Trophoblast cell (in vitro differentiated cells and primary cell): ENCODE data around the gene RSPO3.

ENCODE experiments used
- DNase-seq, 2 donors: peaks; one replicate each; pipeline ENCODE4 v3.0.0-alpha.2; 2016
- H2AFZ ChIP-seq: 2 replicates; pipeline ENCODE4 v1.6.1; 2013; ENCODE audit warnings: low read length, moderate library complexity, mild to moderate bottlenecking; ENCODE audit not compliant: insufficient read depth, poor library complexity
- H2AK5ac ChIP-seq: 2 replicates; pipeline ENCODE4 v1.6.1; 2013; ENCODE audit warnings: mild to moderate bottlenecking, low read length
- H2BK120ac ChIP-seq: 2 replicates; pipeline ENCODE4 v1.6.1; 2013; ENCODE audit warnings: low read length, mild to moderate bottlenecking, moderate library complexity; ENCODE audit not compliant: insufficient read depth, poor library complexity
- H2BK12ac ChIP-seq: 2 replicates; pipeline ENCODE4 v1.6.1; 2013; ENCODE audit warnings: mild to moderate bottlenecking, low read length, moderate library complexity
- H2BK5ac ChIP-seq: 2 replicates; pipeline ENCODE4 v1.6.1; 2013; ENCODE audit warnings: low read length, low read depth, moderate library complexity, mild to moderate bottlenecking; ENCODE audit not compliant: poor library complexity
- H3K14ac ChIP-seq: 2 replicates; pipeline ENCODE4 v1.6.1; 2013; ENCODE audit warnings: mild to moderate bottlenecking, low read length
- H3K18ac ChIP-seq: 2 replicates; pipeline ENCODE4 v1.6.1; 2013; ENCODE audit warnings: mild to moderate bottlenecking, low read length
- H3K23ac ChIP-seq: 2 replicates; pipeline ENCODE4 v1.6.1; 2013; ENCODE audit warnings: low read length
- H3K27ac ChIP-seq: 2 replicates; pipeline ENCODE4 v1.5.1; 2013; ENCODE audit warnings: low read depth, mild to moderate bottlenecking, inconsistent platforms, low read length, moderate library complexity
- H3K27me3 ChIP-seq: 2 replicates; pipeline ENCODE4 v1.6.1; 2013; ENCODE audit warnings: inconsistent platforms, mild to moderate bottlenecking, low read length, moderate library complexity; ENCODE audit not compliant: insufficient read depth
- H3K36me3 ChIP-seq, 2 experiments: 1 replicate in 1 of 2; 2 replicates in 1 of 2; pipeline ENCODE4 v1.6.1; 2013; ENCODE audit warnings: low read length in 2 of 2, mild to moderate bottlenecking in 2 of 2, moderate library complexity in 1 of 2; ENCODE audit not compliant: insufficient read depth in 2 of 2, control insufficient read depth in 1 of 2
- H3K4ac ChIP-seq: 2 replicates; pipeline ENCODE4 v1.6.1; 2013; ENCODE audit warnings: low read depth, mild to moderate bottlenecking, low read length, moderate library complexity
- H3K4me1 ChIP-seq, 2 experiments: 1 replicate in 1 of 2; 2 replicates in 1 of 2; pipeline ENCODE4 v1.6.1; 2013; ENCODE audit warnings: low read length in 2 of 2, mild to moderate bottlenecking in 2 of 2, moderate library complexity in 1 of 2; ENCODE audit not compliant: insufficient read depth in 2 of 2, control insufficient read depth in 1 of 2
- H3K4me2 ChIP-seq: 2 replicates; pipeline ENCODE4 v1.6.1; 2013; ENCODE audit warnings: inconsistent platforms, mild to moderate bottlenecking, low read length, moderate library complexity
- H3K4me3 ChIP-seq: 2 replicates; pipeline ENCODE4 v1.5.1; 2013; ENCODE audit warnings: mild to moderate bottlenecking, low read depth, low read length, inconsistent platforms
- H3K79me1 ChIP-seq: one replicate; pipeline ENCODE4 v1.6.1; 2013; ENCODE audit warnings: low read length
- H3K79me2 ChIP-seq: 2 replicates; pipeline ENCODE4 v1.6.1; 2013; ENCODE audit warnings: low read length, mild to moderate bottlenecking; ENCODE audit not compliant: control insufficient read depth, insufficient read depth, poor library complexity
- H3K9ac ChIP-seq: 2 replicates; pipeline ENCODE4 v1.6.1; 2013; ENCODE audit warnings: mild to moderate bottlenecking, low read length
- H3K9me3 ChIP-seq: 2 replicates; pipeline ENCODE4 v1.6.1; 2013; ENCODE audit warnings: low read depth, mild to moderate bottlenecking, control low read depth, inconsistent platforms, low read length; ENCODE audit not compliant: insufficient read depth
- H4K12ac ChIP-seq: 2 replicates; pipeline ENCODE4 v1.6.1; 2013; ENCODE audit warnings: low read depth, mild to moderate bottlenecking, low read length, moderate library complexity
- H4K8ac ChIP-seq: 2 replicates; pipeline ENCODE4 v1.6.1; 2013; ENCODE audit warnings: low read depth, mild to moderate bottlenecking, low read length, moderate library complexity
- H4K91ac ChIP-seq: one replicate; pipeline ENCODE4 v1.6.1; 2013; ENCODE audit warnings: low read depth, mild to moderate bottlenecking, low read length, moderate library complexity
- WGBS: extraction: QIAGEN DNeasy Blood & Tissue Kit; methylation state at CpG from one replicate; pipeline ENCODE4 v1.1.7; 2013; ENCODE audit warnings: missing lambda C conversion rate; ENCODE audit not compliant: insufficient read length, insufficient coverage; ENCODE audit errors: extremely low coverage; 5-methylcytosine and 5-hydroxymethylcytosine counted together

Gene RSPO3

DNA sequence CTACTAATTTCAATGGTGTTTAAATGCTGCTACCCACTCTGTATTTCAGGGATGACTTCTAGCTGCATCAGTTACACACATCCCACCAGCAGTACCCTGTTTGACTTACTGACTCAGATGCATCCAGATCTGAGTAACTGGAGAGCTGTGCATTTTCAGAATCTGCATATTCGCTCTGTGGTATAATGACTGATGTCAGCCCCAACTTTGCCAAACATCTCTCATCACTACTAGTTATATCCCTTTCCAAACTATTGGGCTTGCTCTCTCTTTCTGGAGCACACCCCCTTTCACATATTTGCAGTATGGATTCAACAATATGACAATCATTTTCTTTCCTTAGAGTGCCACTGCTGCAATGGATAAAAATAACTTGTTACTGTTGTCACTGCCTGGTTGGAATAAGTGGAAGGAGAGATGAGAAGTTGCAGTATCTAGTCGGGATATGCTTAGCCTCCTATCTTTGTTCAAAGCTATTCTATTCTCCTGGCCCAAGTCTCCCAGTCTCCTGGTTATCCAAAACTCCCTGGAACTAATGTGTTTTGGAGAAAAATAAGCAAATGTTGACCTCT is 3.3 kb upstream of the RSPO3 start:
- H2BK5ac ChIP-seq = no peak overlapping the region
- H3K36me3 ChIP-seq = no peaks in the 10 kb centered on the region
- DNase-seq = no peak
- H2BK120ac ChIP-seq = no peak overlapping the region
- no peak overlapping the region for H3K18ac ChIP-seq
- peaks cover 5 to 8% of the 10 kb centered on the region in 2 experiments for H3K4me1 ChIP-seq
- H3K4me3 ChIP-seq = no peak overlapping the region
- H3K4ac ChIP-seq = no peak overlapping the region
- no peaks in the 10 kb centered on the region for H3K79me1 ChIP-seq
- no peak overlapping the region for H3K27ac ChIP-seq
- H3K4me2 ChIP-seq = no peak overlapping the region
- H2AFZ ChIP-seq = no peak overlapping the region
- H3K9ac ChIP-seq = no peak overlapping the region
- H3K23ac ChIP-seq = no peak overlapping the region
- H3K79me2 ChIP-seq = no peaks in the 10 kb centered on the region
- no peak overlapping the region for H4K91ac ChIP-seq
- H4K12ac ChIP-seq = no peak overlapping the region
- H3K27me3 ChIP-seq = peaks cover 34% of the 10 kb centered on the region
- no peaks in the 10 kb centered on the region for H3K9me3 ChIP-seq
- no peak overlapping the region for H3K14ac ChIP-seq
- WGBS = no CpG with 5 or more reads among the region's 2 CpGs
- no peak overlapping the region for H2AK5ac ChIP-seq
- H2BK12ac ChIP-seq = no peak overlapping the region
- no peak overlapping the region for H4K8ac ChIP-seq

DNA sequence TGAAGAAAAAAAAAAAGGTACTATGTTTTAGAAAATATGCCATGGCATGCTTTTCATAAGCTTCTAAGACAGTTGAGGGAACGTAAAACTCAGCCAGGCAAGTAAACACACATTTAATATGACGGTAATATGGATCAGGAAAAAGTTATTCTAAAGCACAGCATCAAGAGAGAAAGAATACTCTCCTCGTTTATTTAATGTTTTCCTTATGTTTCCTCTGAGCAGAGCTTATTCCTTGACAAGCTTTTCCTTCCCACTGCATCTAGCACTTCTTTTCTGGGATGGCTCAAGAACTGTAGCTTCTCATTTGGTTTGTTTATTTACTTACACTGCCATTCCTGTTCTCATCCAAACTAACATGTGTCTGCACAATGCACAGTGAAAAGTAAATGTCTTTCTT is 2.7 kb upstream of the RSPO3 start:
- Histone ChIP-seq H3K79me1 (no peaks in the 10 kb centered on the region), H2AK5ac (no peak overlapping the region), H3K4me1 (peaks cover 5 to 11% of the 10 kb centered on the region in 2 experiments), H2BK12ac (no peak overlapping the region), H3K18ac (no peak overlapping the region), H3K27me3 (peaks cover 39% of the 10 kb centered on the region), H3K79me2 (no peaks in the 10 kb centered on the region), H4K91ac (no peak overlapping the region), H3K27ac (no peak overlapping the region), H3K36me3 (no peaks in the 10 kb centered on the region), H3K4me3 (no peak overlapping the region), H4K12ac (no peak overlapping the region), H2BK120ac (no peak overlapping the region), H2BK5ac (no peak overlapping the region), H3K14ac (no peak overlapping the region), H3K4me2 (no peak overlapping the region), H3K4ac (no peak overlapping the region), H3K9me3 (no peaks in the 10 kb centered on the region), H3K9ac (no peak overlapping the region), H3K23ac (no peak overlapping the region), H2AFZ (no peak overlapping the region), H4K8ac (no peak overlapping the region)
- WGBS = no CpG with 5 or more reads among the region's 3 CpGs
- no peak for DNase-seq

DNA sequence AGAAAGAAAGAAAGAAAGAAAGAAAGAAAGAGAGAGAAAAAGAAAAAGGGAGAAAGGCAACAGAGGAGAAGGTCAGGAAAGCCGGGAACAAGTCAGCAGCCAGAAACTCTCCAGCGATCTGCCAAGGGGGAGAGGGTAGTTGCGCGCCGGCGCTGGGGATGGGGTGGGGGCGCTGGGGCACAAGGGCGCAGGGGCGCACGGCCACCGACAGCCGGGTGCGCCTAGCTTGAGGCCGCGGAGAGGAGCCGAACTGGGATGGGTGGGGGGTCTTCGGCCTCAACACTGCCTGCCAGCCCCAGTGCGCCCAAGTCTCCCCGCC is 533 bp upstream of the RSPO3 start:
- Histone ChIP-seq H3K14ac (no peak overlapping the region), H2AFZ (peak overlapping the region; percentile 8), H3K18ac (no peak overlapping the region), H3K23ac (no peak overlapping the region), H3K9ac (no peak overlapping the region), H2BK120ac (no peak overlapping the region), H3K9me3 (no peaks in the 10 kb centered on the region), H3K79me2 (no peaks in the 10 kb centered on the region), H4K12ac (no peak overlapping the region), H3K4me1 (peaks cover 5 to 11% of the 10 kb centered on the region in 2 experiments), H3K4me3 (peak overlapping the region; percentile 28), H4K8ac (no peak overlapping the region), H3K27ac (no peak overlapping the region), H3K79me1 (no peaks in the 10 kb centered on the region), H3K27me3 (peaks cover 44% of the 10 kb centered on the region), H3K4me2 (peak overlapping the region; percentile 93), H2BK12ac (no peak overlapping the region), H2BK5ac (no peak overlapping the region), H3K4ac (no peak overlapping the region), H4K91ac (no peak overlapping the region), H2AK5ac (no peak overlapping the region), H3K36me3 (no peaks in the 10 kb centered on the region)
- no peak for DNase-seq
- WGBS = no CpG with 5 or more reads among the region's 19 CpGs

DNA sequence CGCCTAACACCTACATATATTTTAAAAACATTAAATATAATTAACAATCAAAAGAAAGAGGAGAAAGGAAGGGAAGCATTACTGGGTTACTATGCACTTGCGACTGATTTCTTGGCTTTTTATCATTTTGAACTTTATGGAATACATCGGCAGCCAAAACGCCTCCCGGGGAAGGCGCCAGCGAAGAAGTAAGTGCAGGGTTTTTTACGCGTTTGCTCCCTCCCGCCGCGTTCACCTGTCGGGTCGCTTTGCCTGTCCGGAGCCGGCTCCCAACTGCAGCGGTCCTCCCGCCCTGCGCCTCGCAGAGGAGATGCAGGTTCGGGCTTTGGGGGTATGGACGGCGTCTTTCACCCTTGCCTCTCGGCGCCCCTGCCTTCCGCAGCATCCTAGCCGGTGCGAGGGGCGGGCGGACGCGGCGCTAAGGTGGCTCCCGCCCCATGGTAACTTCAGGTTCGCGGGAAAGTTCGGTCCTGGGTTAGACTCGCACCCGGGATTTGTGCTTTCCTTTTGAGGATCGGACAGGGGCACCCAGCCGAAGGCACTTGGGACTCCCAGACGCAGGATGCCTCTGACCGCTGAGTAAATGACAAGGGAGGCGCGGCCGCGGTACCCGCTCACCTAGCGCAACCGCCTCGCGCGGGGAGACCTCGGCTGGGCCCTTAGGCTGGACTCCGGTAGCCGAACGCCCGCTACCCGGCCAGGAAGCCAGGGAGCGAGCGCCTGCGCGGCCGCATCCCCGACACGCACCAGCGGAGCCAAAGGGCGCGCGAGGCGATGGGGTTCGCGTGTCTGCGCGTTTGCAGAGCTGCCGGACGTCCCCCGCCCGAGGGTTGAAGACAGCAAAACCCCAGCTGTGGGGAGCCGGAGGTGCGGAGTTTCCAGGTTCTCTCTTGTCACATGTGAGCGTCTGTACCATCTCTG is 891 bp downstream of the RSPO3 start:
- no peak overlapping the region for H3K4ac ChIP-seq
- H4K8ac ChIP-seq = no peak overlapping the region
- no peak overlapping the region for H4K91ac ChIP-seq
- H3K23ac ChIP-seq = no peak overlapping the region
- peak overlapping the region; percentile 73 for H3K4me2 ChIP-seq
- H3K79me2 ChIP-seq = no peaks in the 10 kb centered on the region
- H3K79me1 ChIP-seq = no peaks in the 10 kb centered on the region
- H3K27me3 ChIP-seq = peaks cover 44% of the 10 kb centered on the region
- H3K9me3 ChIP-seq = no peaks in the 10 kb centered on the region
- no peak overlapping the region for H2AFZ ChIP-seq
- H3K14ac ChIP-seq = no peak overlapping the region
- no peak overlapping the region for H2BK12ac ChIP-seq
- H2AK5ac ChIP-seq = no peak overlapping the region
- peak in 1 of 2 donors; percentile 6 for DNase-seq
- no peak overlapping the region for H4K12ac ChIP-seq
- H3K36me3 ChIP-seq = no peaks in the 10 kb centered on the region
- no peak overlapping the region for H3K9ac ChIP-seq
- H2BK120ac ChIP-seq = no peak overlapping the region
- no peak overlapping the region for H3K18ac ChIP-seq
- WGBS = no CpG with 5 or more reads among the region's 82 CpGs
- H3K27ac ChIP-seq = no peak overlapping the region
- H3K4me1 ChIP-seq = peaks cover 5 to 11% of the 10 kb centered on the region in 2 experiments
- H2BK5ac ChIP-seq = no peak overlapping the region
- H3K4me3 ChIP-seq = peak overlapping the region; percentile 62
